ENCODE data around the gene NEGR1.

The NEGR1 gene

GRCh38 chr1:71785450-71785849 lies 496.9 kb downstream of the NEGR1 start:
- H3K27me3 Mint-ChIP-seq (ENCODE audit: low read depth, poor library complexity) = no peaks in the 10 kb centered on the region
- H3K36me3 Mint-ChIP-seq (ENCODE audit: low read depth) = no peaks in the 10 kb centered on the region

DNA sequence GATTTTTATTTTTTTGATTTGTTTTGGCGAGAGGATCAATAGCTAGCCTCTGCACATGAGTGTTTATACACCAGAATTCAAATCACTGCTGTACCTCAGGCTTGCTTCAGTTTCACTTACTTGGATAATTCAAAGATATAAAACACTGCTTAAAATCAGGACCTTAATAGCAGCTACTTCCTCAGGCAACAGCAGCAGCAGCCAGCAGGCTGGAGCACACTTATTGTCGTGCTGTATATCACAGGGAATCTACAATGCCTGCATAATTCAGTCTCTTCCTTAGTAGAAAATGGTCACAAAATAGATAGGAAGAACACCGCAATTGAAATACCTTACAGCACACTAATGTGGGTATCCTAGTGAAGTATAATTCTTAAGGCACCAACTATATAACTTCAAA lies 497.3 kb downstream of the NEGR1 start:
- Mint-ChIP-seq H3K4me3 (no peak overlapping the region), H3K27me3 (ENCODE audit: low read depth, poor library complexity) (no peaks in the 10 kb centered on the region), H3K36me3 (ENCODE audit: low read depth) (no peaks in the 10 kb centered on the region), H3K27ac (no peak overlapping the region), H3K9me3 (no peaks in the 10 kb centered on the region), H3K4me1 (no peaks in the 10 kb centered on the region)
- no peak for DNase-seq
- TF ChIP-seq CTCF (IDR thresholded peaks at IDR 0.05) = no peak

More at GRCh38 chr1:71785450-71785849, 496.9 kb downstream of the NEGR1 start:
- H3K4me3 Mint-ChIP-seq = no peak overlapping the region
- no peak for TF ChIP-seq CTCF (IDR thresholded peaks at IDR 0.05)
- no peak overlapping the region for H3K27ac Mint-ChIP-seq
- no peaks in the 10 kb centered on the region for H3K9me3 Mint-ChIP-seq
- no peak for DNase-seq
- no peaks in the 10 kb centered on the region for H3K4me1 Mint-ChIP-seq

DNA sequence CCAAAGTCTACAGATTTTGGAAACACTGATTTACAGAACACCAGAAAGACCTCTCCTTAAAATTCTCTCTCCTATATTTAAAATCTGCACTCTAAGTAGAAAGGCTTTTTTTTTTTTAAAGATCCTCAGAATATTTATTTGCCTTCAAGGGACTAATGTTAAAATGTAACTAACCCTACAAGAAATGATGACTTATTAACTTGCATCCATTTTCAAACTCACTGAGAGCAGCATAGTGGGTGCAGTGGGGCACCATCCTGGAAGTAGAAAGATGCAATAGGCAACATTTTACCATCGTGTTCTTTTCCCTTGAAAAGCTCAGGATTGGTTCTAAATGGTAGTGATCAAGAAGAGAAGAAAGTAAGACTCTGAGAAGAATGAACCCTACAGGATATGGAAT lies 498.1 kb downstream of the NEGR1 start:
- Mint-ChIP-seq H3K4me1 (no peaks in the 10 kb centered on the region), H3K27ac (no peak overlapping the region), H3K27me3 (ENCODE audit: low read depth, poor library complexity) (no peaks in the 10 kb centered on the region), H3K9me3 (no peaks in the 10 kb centered on the region), H3K4me3 (no peak overlapping the region), H3K36me3 (ENCODE audit: low read depth) (no peaks in the 10 kb centered on the region)
- DNase-seq = no peak
- TF ChIP-seq CTCF (IDR thresholded peaks at IDR 0.05) = no peak

- no peak for TF ChIP-seq CTCF (IDR thresholded peaks at IDR 0.05)
- DNase-seq = no peak
- Mint-ChIP-seq H3K4me3 (no peak overlapping the region), H3K27ac (no peak overlapping the region), H3K9me3 (no peaks in the 10 kb centered on the region), H3K27me3 (ENCODE audit: low read depth, poor library complexity) (no peaks in the 10 kb centered on the region), H3K4me1 (no peaks in the 10 kb centered on the region), H3K36me3 (ENCODE audit: low read depth) (no peaks in the 10 kb centered on the region)
Measured at GRCh38 chr1:71783071-71783470, 499.3 kb downstream of the NEGR1 start.

GRCh38 chr1:71781450-71781849 lies 500.9 kb downstream of the NEGR1 start:
- Mint-ChIP-seq H3K4me3 (no peak overlapping the region), H3K4me1 (no peaks in the 10 kb centered on the region)
- DNase-seq = no peak

More at GRCh38 chr1:71781450-71781849, 500.9 kb downstream of the NEGR1 start:
- no peak overlapping the region for H3K27ac Mint-ChIP-seq
- no peaks in the 10 kb centered on the region for H3K27me3 Mint-ChIP-seq (ENCODE audit: low read depth, poor library complexity)
- no peaks in the 10 kb centered on the region for H3K36me3 Mint-ChIP-seq (ENCODE audit: low read depth)
- TF ChIP-seq CTCF (IDR thresholded peaks at IDR 0.05) = no peak
- no peaks in the 10 kb centered on the region for H3K9me3 Mint-ChIP-seq

Data from nephron progenitor cell (in vitro differentiated cells).